ENCODE measurements around the gene RNF2.
A peak's percentile ranks its signal among the peaks of the same experiment; 100 is the strongest.
"Not testable (repeated sequence)": the region's sequence is repeated elsewhere in the genome, so short reads cannot be mapped to it uniquely, and the experiment has no call there.

The RNF2 gene

DNA sequence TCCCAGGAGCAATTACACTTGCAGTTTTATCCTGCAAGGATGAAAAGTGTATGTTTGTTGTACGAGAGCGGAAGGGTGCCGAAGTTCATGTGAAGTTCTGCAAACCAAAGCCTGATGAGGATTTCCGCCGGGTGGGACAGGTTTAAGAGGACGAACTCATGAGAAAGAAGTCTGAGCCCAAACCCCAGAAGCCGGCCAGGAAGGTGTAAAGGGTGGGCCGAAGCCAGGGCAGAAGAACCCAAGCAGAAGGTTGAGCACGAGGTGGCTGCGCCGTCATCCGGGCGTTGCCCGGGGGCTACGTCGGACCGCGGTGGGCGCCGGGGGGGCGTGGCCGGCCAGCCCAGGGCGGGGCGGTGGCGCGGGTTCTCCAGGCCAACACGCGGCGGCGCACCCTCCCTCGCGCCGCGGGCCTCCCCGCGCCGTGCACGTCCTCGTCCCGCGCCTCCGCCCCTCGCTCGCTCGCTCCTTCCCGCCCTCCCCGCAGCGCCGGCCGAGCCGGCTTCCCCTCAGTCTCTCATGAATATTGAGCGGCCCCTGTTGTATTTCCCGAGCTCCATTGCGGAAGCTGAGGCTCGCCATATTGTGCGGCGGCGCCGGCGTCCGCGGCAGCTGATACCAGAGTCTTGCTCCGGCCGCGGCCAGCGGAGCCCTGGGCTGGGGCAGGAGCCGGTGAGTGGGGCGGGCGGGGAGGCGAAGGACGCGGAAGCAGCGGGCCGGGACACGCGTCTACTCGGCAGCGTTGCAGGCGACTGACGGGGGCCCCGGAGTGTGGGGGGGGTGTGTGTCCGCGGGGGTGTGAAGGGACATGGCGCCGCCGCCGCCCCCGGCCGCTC is at the start of gene RNF2:
Gene RNF2, plus strand, starts transcription at position 578 of the 833 bp plus-strand sequence. CDS start 41,996 bp downstream, outside the sequence.
- DNase-seq (ENCODE audit: low spot score): peak; percentile 54

DNA sequence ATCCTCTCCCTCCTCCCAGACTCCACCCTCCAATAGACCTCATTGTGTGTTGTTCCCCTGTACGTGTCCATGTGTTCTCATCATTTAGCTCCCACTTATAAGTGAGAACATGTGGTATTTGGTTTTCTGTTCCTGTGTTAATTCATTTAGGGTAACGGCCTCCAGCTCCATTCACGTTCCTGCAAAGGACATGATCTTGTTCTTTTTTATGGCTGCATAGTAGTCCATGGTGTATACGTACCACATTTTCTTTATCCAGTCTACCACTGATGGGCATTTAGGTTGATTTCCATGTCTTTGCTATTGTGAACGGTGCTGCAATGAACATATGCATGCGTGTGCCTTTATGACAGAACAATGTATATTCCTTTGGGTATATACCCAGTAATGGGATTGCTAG is 45.4 kb upstream of the RNF2 start:
- DNase-seq (ENCODE audit: low spot score): not testable (repeated sequence)

DNA sequence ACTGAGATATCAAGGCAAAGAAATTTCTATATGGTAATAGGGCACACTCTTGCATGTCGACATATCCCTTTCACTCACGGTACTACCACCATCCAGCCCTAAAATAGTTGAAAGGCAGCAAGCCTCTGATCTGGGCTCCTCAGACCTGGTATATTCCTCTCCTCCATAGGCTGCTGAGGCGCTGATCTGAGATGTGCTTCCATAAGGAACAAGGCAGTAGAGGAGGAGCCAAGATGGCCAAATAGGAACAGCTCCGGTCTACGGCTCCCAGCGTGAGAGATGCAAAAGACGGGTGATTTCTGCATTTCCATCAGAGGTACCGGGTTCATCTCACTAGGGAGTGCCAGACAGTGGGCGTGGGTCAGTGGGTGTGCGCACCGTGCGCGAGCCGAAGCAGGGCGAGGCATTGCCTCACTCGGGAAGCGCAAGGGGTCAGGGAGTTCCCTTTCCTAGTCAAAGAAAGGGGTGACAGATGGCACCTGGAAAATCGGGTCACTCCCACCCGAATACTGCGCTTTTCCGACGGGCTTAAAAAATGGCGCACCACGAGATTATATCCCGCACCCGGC is 44.0 kb upstream of the RNF2 start:
- not testable (repeated sequence) for DNase-seq (ENCODE audit: low spot score)

DNA sequence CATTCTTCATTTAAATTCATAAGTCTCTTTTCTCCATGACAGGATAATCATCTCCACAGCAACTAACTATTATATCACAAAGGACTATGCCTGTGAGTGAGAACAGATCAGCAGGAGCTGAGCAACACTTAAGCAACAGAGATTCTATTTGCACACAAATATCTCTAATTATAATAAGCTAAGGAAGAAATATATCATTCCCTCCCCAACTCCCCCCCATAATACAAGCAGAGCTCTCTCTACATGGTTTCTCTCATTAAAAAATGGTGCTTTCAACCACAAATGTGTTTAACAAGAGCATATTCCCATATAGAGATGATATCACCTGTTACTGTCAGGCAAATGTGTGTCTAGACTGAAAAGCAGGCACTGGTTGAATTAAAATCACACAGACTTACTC is 36.5 kb upstream of the RNF2 start:
- no peak for DNase-seq (ENCODE audit: low spot score)

DNA sequence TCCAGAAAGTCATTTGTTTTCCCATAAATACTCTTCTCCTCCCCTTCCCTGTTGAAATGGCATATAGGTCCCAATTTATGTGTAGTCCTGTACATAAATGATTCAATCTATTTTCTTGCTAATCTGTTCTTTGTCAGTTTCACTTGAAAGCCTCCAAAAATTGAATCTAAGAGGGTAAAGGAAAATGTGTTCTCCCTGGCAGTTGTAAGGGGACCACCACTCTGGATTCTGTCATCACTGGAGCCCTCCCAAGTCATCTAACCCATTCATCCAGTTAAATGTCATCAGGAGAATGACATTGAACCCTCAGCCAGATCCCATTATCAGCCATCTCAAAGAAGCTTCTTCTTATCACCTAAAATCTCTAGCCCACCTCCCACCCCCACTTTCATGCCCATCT is 35.0 kb upstream of the RNF2 start:
- DNase-seq (ENCODE audit: low spot score): no peak

DNA sequence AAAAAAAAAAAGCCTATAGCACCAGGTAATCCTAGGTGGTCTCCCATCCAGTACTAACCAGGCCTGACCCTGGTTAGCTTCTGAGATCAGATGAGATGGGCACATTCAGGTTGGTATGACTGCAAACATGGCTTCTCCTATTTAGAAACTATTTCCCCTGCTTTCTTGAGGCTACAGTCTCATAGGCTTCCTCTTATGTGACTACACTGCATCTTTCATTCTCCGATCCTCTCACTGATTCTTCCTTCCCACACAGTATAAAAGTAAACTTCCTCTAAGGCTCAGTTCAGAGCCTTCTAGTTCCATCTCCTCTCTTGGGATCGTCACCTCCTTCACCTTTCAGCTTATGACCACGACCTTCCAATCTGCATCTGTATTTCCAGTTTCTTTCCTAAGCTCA is 30.4 kb upstream of the RNF2 start:
- DNase-seq (ENCODE audit: low spot score): no peak

DNA sequence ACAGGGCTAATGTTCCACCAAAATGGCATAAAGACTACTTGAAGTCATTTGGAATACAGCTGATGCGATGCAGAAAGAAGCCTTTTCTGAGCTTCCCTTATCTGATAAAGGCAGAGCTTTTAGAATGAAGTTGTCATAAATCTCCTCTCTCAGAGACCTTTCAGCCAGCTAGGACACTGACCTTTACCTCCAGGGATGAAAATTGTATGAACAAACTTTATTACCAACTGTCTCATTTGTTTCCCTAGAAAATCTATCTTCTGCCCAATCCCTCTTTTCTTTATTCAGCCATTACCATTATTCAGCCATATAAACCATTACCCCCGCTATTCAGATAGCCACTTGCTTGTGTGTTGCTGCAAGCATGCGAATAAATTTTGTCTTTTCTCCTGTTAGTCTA is 29.7 kb upstream of the RNF2 start:
- DNase-seq (ENCODE audit: low spot score): no peak

DNA sequence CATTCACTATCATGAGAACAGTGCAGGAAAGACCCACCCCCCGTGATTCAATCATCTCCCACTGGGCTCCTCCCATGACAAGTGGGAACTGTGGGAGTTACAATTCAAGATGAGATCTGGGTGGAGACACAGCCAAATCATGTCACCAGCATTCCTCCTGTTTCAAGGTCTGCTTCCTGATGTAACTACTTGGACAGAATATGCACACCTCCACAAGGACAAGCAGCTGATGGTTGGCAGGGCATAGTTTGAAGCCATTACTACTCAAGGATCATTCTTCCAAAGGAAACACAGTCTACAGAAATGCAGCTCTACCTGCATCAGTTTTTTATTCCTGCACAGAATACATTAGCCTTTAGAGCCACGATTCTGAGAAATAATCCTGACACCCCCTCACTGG is 28.5 kb upstream of the RNF2 start:
- DNase-seq (ENCODE audit: low spot score): no peak

DNA sequence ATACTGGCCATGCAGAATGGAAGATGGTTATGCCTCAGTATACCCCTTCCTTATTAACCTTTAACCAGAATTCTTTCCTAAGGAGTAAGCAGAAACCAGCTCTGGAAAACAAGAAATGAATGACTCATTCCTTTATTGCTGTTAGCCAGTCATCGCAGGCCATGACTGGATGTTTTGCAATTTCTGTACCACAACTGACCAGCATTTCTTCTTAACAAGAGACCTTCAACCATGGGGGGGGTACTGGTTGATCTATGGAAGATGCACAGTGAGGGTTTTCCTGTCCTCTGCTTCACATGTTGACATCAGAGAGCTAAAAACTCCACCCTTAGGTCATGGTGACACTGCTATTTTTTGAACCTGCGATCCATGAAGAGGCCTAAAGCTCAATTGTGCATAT is 28.0 kb upstream of the RNF2 start:
- DNase-seq (ENCODE audit: low spot score): peak; percentile 73

DNA sequence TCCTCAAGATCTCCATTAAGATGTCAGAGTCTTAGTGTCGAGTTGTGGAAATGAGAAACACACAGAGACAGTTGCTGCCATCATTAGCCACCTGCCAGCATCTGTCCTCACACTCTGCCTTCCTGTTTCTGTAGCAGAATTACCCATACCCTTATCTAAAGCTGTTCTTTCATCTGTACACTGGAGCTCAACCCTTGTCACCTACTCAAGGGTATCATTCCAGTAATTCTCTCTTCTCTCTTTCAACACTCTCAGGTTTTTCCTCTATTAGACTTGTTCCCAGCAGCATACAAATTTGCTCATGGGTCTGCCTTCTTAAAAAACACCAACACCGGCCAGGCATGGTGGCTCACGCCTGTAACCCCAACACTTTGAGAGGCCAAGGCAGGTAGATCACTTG is 27.4 kb upstream of the RNF2 start:
- DNase-seq (ENCODE audit: low spot score): no peak

DNA sequence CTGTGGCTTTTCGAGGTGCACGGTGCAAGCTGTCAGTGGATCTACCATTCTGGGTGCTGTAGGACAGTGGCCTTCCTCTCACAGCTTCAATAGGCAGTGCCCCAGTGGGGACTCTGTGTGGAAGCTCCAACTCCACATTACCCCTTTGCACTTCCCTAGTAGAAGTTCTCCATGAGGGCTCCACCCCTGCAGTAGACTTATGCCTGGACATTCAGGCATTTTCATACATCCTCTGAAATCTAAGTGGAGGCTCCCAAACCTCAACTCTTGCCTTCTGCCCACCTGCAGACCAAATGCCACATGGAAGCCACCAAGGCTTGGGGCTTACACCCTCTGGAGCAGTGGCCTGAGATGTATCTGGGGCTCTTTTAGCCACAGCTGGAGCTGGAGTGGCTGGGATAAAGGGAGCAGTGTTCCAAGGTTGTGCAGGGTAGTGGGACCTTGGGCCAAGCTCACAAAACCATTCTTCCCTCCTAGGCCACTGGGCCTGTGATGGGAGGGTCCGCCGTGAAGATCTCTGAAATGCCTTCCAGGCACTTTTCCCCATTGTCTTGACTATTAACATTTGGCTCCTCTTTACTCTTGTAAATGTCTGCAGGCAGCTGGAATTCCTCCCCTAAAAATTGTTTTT is 18.0 kb upstream of the RNF2 start:
- no peak for DNase-seq (ENCODE audit: low spot score)

DNA sequence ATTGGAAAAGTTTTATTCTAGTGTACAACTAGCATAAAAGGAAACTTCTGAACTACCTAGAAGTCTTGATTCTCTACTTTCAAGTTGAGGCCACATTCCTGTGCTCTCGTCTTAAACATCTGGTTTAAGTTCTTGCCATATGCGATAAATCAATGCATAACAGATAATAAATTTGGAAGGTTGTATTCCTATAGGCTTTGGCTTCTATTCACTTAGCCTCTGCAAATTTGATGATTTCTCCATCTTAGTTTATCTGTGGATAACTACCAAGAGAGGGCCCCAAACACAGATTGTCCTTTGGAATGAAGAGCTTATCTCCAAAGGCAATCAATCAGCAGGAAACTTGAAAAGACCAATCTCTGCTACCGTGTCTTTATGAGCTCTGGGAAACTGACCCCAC is 11.7 kb upstream of the RNF2 start:
- no peak for DNase-seq (ENCODE audit: low spot score)

DNA sequence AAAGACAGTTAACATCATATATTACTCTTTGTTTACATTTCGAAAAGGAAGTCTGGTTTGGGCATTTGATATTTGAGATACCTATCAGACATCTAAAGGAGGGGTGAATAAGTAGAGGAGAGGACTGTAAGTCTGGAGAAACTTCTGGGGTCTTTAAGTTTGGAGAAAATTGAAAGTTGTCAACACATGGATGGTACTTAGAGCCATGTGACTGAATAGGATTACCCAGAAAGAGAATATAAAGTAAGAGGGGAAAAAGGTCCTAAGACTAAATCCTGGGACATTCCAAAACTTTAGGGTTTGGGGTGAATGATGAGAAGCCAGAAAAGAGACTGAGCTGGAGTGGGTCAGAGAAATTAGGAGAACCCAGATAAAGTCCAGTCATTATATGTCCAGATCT is 10.1 kb upstream of the RNF2 start:
- no peak for DNase-seq (ENCODE audit: low spot score)

DNA sequence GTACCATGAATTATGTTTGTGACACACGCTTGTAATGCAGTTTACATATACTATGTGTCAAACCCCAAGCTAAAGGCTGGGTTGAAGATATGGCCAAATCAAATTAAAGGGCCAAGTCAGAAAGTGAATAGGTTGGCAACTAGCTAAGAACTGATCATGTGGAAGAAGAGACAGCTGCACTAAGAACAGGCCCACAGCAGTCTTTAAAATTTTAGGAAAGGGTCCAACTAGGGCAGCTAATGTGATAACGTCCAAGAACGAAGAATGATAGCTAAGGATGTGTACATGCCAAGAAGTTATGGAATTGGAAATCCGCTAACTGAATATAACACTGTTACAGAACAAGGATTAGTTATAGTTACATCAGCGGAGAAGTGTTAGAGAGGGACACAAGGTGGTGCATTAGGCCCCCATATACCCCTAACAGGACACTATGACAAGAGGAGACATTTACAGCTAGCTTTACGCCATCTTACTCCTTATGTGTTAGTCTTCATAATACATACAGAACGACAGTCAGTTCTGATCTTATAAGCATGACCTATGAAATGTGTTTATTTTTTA is 6.5 kb upstream of the RNF2 start:
- no peak for DNase-seq (ENCODE audit: low spot score)

DNA sequence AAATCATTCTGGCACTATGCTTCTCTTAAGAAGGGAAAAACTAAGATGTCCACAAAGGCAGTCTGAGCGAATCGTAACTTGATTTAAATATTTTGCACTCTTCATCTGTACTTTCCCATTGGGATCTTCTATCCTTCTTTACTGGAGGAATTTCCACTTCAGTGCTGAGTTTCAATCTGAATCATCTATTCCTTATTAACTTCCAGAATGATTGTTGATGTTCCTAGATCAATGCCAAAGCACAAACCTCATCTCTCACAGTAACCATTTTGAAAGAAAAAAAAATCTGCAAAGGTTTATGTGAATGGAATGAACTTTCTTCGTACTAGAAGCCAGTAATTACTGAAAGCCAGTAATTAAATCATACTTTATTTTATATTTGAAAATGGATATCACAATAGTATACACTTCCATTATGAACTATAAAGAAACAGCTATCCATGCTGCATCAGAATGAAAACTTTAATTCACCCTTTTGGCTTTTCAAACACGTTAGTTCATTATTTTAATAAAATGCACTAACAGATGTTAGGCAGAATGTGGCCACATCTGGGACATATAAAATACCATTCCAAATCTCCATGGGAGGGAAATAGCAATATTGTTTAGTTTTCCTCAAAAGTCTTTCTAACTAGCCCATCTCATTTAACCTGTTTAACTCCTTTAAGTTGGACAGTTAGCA is 5.5 kb upstream of the RNF2 start:
- DNase-seq (ENCODE audit: low spot score): no peak

DNA sequence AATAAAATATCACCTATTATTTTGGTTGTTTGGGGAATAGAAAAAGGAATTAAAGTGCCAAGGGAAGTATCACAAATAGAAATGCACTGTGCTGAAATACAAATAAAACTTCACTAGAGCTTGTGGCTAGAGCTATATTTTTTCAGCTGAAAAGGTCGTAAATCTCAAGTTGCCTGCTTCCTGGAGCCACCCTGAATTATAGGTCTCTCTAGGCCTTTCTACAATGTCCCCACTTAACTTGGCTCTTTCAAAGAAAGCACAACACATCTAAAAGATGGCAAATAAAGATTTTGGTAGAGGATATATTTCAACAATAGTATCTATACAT is 5.0 kb upstream of the RNF2 start:
- DNase-seq (ENCODE audit: low spot score): no peak

DNA sequence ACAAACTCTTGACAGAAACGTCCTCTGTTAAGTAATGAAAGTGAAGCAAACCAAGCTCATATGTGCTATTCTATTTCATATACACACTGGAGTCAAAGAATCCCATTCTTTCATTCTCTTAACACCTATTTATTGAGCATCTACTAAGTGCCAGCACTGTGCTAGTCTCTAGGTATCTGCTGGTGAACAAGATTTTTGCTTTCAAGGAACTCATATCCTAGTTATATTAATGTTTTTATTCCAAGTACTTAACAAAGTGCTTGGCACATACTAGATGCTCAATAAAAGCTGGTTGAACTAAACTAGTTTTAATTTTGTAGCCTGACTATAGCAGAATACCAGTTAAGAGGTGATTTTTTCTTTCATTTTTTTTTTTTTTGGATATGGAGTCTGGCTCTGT is 3.6 kb upstream of the RNF2 start:
- DNase-seq (ENCODE audit: low spot score): no peak

DNA sequence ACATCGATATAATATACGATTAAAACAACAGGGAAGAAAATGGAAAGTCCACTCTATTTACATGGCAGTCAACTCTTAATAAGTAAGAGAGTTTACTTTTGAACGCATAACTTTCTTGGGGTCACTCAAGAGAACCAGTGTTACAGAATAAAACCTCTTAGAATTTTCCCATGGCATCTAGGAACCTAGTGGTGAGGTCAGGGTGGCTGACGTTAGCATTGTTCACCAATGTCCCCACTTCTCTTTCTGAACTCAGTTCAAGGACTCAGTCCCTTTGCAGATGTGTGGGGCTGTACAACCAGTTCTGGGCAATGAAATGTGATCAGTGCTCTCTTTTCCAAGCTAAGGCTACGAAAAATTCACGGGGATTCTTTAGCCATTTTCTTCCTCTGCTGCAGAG is 2.6 kb upstream of the RNF2 start:
- DNase-seq (ENCODE audit: low spot score): no peak

DNA sequence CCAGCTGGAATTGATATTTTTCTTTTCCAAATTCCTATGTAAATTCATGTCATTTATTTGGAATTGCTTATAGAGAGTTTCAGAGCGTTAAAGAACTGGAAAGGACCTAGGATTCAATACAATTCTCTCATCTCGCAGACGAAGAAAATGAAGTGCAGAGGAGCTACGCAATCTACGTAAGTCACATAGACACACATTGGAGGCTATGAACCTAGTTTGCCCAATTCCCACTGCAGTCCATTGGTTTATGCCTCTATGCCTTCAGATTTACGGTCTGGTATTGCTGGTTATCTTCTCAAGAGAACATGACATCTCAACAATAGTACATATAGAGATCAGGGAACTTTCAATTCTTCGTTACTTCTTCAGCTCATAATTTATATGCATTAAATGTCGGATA is 971 bp upstream of the RNF2 start:
- DNase-seq (ENCODE audit: low spot score): no peak

DNA sequence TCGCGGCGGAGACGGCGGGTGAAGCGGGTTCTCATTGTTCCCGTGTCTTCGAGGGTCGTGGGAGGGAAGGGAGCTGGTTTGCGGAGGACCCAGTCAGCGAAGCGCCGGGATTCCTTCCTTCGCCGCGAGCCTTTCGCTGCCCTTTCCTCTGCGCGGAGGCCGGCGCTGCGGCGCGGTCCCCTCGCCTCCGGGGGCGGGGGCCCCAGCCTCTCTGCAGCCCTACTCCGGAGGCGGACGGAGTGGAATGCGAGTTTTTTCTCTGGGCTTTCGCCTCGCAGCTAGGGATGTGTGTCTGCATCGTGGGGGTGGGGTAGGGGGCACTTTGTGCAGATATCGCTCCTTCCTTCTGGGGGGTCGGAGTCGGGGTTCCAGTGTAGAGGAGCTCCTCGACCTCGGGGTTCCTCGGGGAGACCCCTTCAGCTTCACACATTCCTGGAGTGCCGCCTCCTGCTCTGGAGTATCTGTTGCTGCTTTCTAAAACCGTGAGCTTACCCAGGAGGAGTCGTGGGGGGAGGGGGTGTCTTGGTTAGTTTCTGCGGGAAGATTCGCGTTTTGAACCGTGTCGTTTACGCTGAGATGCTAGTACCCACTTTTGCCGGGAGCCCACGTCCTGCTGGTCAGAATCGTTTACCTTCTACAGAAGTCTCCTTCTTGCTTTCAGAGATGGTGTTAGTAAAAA is 595 bp downstream of the RNF2 start:
- DNase-seq (ENCODE audit: low spot score): peak; percentile 36

DNA sequence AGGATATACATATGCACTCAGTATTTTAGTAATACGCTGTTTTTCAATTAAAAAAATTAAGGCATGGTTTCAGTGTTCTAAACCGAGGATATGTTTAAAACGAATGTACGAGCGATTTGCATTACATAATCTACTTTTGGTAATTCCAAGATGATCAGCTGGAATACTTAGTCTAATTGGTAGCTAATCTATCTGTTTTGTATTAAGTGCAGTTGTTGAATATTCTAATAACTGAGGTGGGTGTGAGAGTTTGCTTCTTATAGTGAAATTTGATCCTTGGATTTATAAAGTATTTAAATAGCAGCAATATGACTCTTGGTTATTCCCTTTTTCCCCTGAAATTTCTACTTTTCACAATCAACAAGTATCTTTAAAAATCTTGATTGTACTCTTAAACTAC is 1.3 kb downstream of the RNF2 start:
- no peak for DNase-seq (ENCODE audit: low spot score)

DNA sequence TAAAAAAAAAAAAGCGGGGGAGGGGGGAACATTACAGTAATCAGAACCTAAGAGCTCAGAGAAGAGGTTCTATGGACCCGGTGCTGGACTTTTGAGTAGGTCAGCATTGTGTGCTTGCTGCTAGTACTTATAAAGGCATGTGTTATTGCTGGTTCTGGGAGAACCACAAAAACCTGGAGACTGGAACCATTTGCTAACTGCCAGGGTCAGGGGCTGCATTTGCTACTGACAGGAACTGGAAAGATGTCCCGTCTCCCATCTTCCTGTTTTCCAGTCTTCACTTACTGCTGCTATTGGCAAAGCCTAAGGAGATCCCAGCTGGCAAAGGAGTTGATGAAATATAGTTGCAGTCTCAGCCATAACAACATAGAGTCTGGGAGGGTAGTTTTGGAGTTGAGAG is 4.3 kb downstream of the RNF2 start:
- DNase-seq (ENCODE audit: low spot score): no peak

All from kidney capillary endothelial cell (primary cell).